Activated naive CD8-positive, alpha-beta T cell treated with anti-CD3 and anti-CD28 coated beads, Interleukin-2, amount 50 U/mL, for 24 hours (primary cell): ENCODE results near the gene CCDC181.

Source experiments
- ATAC-seq: fragments of 150-1000 bp; cut with Tn5 transposase; one replicate; pipeline ENCODE4 v1.10.0; 2021
- DNase-seq: peaks from one replicate; pipeline ENCODE4 v3.0.0; 2021
- H3K27ac Mint-ChIP-seq: one replicate; pipeline ENCODE4 v1.8.0; 2021; ENCODE audit warnings: mild to moderate bottlenecking, mixed read lengths
- H3K27me3 Mint-ChIP-seq: one replicate; pipeline ENCODE4 v1.8.0; 2021; ENCODE audit warnings: mixed read lengths
- H3K36me3 Mint-ChIP-seq: one replicate; pipeline ENCODE4 v1.8.0; 2021; ENCODE audit warnings: low read depth, mixed read lengths
- H3K4me1 Mint-ChIP-seq: one replicate; pipeline ENCODE4 v1.8.0; 2021; ENCODE audit warnings: mixed read lengths
- H3K4me3 Mint-ChIP-seq: one replicate; pipeline ENCODE4 v1.8.0; 2021; ENCODE audit warnings: mild to moderate bottlenecking, moderate library complexity, mixed read lengths
- H3K9me3 Mint-ChIP-seq: one replicate; pipeline ENCODE4 v1.8.0; 2021; ENCODE audit warnings: mixed read lengths

The CCDC181 gene

DNA sequence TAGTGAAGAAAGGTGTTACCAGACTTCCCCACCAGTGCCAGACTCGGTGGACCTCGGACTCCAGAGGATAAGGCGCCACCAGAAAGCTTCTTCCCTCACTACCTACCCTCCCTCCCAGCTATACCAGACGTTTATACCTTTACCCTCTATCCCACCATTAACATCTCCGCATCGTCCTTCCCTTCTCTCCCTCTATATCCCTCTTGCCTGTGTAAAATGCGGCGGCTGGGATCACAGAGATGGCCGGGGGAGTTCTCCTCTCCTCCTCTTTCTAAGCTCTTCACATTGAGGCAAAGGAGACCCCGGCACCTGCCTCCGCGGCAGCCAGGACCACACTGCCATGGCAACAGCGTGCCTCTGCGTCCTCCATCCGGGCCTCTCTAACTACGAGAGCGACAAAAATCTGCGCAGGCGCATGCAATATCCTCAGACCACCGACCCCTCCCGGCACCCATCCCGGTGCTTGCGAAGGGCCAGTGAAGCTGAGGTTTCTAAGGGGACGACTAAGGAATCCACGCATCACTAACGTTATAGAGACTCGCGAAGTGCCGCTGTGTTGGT, at the start of gene CCDC181:
CCDC181 (minus strand) TSS at position 394 of the 561 bp plus-strand sequence. CDS start 2,547 bp downstream, outside the sequence.
- peak; percentile 73 for DNase-seq
- Mint-ChIP-seq H3K9me3 (peaks cover 5% of the 10 kb centered on the region), H3K4me3 (peak within 1 kb of the TSS; percentile 85), H3K27ac (no peak within 1 kb of the TSS), H3K4me1 (peaks cover 8% of the 10 kb centered on the region), H3K27me3 (peaks cover 66% of the 10 kb centered on the region), H3K36me3 (no peaks in the 10 kb centered on the region)
- ATAC-seq = peak; percentile 98

DNA sequence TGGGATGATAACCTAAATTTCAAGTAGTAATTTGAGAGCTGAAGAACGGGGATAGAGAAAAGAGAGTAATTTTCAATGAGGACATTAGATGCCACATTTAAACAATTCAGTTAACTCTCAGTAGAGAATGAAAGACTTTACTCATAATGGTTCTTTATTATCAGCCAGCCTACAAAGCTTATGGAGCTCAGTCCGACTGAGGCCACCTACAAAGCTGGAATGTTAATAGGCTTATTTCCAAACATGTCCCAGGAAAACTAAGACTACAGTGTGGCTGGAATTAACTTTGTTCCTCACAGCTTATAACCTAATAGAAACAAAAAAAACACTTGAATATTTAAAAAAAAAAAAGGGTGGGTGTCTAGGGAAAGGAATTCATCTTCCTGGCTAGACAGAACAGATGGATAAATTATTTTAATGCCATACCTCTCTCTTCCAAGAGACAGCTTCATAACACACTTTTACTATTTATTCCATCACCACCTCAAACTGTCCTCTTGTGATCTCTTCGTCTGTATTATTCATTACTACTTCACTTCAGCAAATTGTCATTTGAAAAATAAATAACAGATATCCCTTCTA, 48.6 kb upstream of the CCDC181 start:
- Mint-ChIP-seq H3K27me3 (no peaks in the 10 kb centered on the region), H3K4me1 (peaks cover 5% of the 10 kb centered on the region), H3K36me3 (peaks cover 8% of the 10 kb centered on the region), H3K27ac (no peak overlapping the region), H3K4me3 (no peak overlapping the region), H3K9me3 (no peaks in the 10 kb centered on the region)
- DNase-seq (no peak), ATAC-seq (no peak)

DNA sequence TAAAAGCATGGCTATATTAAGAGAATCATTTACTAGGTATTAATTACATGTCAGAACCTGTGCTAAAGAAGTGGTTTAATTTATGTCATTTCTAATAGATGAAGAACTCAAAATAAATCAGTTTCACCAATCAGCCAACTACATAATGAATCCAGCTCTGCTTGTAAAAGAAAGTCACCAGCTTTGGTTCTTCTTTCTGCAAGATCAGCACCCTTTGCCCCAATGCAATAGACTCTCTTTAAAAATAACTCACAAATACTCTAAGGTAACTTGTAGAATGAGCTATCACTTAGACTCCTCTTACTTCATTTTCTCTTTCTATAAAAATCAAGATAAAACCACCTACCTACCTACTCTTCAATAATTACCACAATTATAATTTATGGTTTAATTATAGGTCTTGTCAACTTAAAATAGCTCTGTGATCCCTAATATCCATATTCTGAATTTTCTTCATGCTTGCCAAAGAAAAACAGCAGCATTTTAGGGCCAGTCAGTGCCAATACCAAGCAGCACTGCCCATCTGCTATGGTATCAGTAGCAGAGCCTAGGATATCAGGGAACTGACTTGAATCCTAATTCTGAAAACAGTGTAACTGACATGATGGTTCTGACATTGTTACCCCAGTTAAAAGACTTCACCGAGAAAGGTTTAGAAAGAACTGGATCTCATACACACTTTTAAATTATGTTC, 47.2 kb upstream of the CCDC181 start:
- no peak overlapping the region for H3K4me3 Mint-ChIP-seq
- no peaks in the 10 kb centered on the region for H3K27me3 Mint-ChIP-seq
- H3K9me3 Mint-ChIP-seq = no peaks in the 10 kb centered on the region
- ATAC-seq (no peak), DNase-seq (no peak)
- H3K4me1 Mint-ChIP-seq = peaks cover 2% of the 10 kb centered on the region
- H3K36me3 Mint-ChIP-seq = peaks cover 8% of the 10 kb centered on the region
- H3K27ac Mint-ChIP-seq = no peak overlapping the region

DNA sequence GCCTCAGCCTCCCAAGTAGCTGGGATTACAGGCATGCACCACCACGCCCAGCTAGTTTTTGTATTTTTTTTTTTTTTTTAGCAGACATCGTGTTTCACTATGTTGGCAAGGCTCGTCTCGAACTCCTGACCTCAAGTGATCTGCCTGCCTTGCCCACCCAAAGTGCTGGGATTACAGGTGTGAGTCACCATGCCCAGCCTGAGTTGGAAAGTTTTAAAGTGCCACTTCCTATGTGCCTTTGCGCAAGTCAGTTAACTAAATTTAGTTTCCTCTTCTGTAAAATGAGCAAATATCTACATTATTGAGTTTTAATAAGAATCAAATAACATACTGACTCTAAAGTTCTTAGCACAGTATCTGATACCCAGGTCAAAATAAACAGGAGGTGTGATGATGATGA, 46.1 kb upstream of the CCDC181 start:
- Mint-ChIP-seq H3K4me3 (no peak overlapping the region), H3K27me3 (no peaks in the 10 kb centered on the region), H3K4me1 (peaks cover 2% of the 10 kb centered on the region), H3K36me3 (peaks cover 8% of the 10 kb centered on the region), H3K27ac (no peak overlapping the region), H3K9me3 (no peaks in the 10 kb centered on the region)
- ATAC-seq (no peak), DNase-seq (no peak)

DNA sequence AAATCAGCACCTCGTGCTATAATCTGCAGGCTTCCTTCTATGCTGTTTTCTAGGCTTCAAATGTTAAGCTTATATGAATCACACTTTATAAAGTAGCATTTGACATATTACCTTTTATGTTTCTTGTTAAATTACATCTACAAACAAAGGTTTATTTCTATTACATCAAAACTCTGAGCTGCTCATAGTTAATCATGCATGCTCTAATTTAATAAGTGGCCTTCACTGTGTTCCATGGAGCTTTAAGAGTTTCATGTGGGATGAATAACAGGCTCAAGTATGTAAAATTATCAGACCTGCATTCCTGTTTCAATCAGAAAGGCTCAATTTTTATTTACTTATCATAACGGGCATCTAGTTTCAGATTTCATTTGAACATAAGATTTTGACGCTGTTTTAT, 45.5 kb upstream of the CCDC181 start:
- peaks cover 8% of the 10 kb centered on the region for H3K36me3 Mint-ChIP-seq
- H3K27ac Mint-ChIP-seq = no peak overlapping the region
- H3K4me3 Mint-ChIP-seq = no peak overlapping the region
- ATAC-seq = no peak
- H3K9me3 Mint-ChIP-seq = no peaks in the 10 kb centered on the region
- no peak for DNase-seq
- no peaks in the 10 kb centered on the region for H3K27me3 Mint-ChIP-seq
- H3K4me1 Mint-ChIP-seq = peaks cover 2% of the 10 kb centered on the region

DNA sequence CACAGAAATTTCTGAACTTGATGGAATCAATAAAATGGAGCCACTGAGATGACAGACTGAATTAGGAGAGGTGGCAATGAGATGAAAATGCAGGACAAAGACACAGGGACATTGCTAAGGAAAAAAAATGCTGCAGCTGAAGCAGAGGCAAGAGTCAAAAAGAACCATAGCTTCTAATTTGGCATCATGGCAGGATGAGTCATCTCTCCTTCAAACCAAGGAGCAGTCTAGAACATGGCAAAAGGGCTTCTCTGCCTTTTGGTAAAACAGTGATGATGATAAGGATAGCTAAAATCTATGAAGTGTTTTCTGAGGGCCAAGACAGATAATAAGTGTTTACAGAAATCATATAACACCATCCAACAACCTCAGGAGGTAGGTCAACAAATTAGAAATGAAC, 41.7 kb upstream of the CCDC181 start:
- Mint-ChIP-seq H3K27me3 (no peaks in the 10 kb centered on the region), H3K9me3 (no peaks in the 10 kb centered on the region), H3K36me3 (peaks cover 4% of the 10 kb centered on the region), H3K27ac (no peak overlapping the region), H3K4me1 (peaks cover 2% of the 10 kb centered on the region), H3K4me3 (no peak overlapping the region)
- ATAC-seq = no peak
- DNase-seq = no peak

DNA sequence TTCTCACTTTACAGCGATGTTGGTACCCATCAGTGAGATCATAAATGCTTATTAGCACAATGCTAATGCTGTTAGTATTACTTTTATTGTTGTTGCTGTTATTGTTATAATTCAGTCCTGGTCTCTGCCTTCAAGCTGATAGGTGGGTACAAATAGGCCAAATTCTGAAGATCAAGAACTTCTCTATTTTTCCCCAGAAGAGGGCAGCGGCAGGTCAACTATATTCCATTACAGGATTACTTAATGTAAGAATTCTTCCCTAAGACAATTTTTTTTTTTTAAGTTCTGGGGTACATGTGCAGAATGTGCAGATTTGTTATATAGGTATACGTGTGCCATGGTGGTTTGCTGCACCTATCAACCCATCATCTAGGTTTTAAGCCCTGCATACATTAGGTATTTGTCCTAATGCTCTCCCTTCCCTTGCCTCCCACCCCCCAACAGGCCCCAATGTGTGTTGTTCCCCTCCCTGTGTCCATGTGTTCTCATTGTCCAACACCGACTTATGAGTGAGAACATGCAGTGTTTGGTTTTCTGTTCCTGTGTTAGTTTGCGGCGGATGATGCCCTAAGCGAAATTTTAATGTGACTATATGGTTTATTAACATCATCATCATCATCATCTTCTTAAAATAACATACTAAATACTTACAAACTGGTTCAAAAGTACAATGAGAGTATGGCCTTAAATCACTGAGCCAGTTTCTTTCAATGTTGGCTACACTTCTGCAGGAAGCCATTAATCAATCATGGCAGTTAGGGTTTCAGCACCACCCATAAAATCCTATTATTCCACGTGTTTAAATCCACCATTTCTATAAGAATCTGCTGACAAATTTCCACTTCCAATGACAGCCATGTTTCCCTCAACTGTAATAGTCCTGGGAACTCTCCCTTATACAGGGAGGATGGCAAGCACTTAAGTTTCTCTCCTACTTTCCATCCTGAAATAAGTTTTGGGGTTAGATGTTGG, 39.3 kb upstream of the CCDC181 start:
- Mint-ChIP-seq H3K27ac (no peak overlapping the region), H3K9me3 (no peaks in the 10 kb centered on the region), H3K4me3 (no peak overlapping the region), H3K4me1 (peaks cover 2% of the 10 kb centered on the region), H3K36me3 (peaks cover 1% of the 10 kb centered on the region), H3K27me3 (no peaks in the 10 kb centered on the region)
- ATAC-seq (no peak), DNase-seq (no peak)

DNA sequence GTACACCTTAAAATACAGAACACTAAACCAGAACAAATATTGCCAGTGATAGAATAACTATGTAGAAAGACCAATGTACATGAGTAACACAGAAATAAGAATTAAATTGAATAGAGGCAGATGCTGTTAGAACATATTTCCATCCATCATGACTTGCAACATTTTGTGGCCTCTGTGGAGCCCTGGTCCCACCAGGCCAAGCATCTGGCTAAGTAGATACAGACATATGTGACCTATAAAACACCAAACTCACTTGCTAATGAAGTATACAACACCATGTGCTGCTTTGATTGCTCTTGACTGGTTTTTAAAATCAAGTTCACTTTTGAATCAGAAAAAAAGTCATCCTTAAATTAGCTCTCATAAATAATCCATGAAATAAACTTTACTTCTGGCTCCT, 38.0 kb upstream of the CCDC181 start:
- H3K36me3 Mint-ChIP-seq = peaks cover 4% of the 10 kb centered on the region
- no peak overlapping the region for H3K4me3 Mint-ChIP-seq
- H3K4me1 Mint-ChIP-seq = peaks cover 8% of the 10 kb centered on the region
- H3K27ac Mint-ChIP-seq = no peak overlapping the region
- ATAC-seq (no peak), DNase-seq (no peak)
- H3K9me3 Mint-ChIP-seq = no peaks in the 10 kb centered on the region
- peaks cover 6% of the 10 kb centered on the region for H3K27me3 Mint-ChIP-seq

DNA sequence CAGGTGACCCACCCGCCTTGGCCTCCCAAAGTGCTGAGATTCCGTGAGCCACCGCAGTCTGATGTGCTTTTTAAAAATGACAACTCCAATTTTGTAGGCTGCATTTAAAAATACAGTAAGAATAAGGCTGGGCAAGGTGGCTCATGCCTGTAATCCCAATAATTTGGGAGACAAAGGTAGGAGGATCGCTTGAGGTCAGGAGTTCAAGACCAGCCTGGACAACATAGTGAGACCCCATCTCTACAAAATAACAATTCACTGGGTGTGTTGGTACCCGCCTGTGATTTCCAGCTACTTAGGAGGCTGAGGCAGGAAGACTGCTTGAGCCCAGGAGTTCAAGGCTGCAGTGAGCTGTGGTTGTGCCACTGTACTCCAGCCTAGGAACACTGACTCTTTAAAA, 35.1 kb upstream of the CCDC181 start:
- no peak overlapping the region for H3K27ac Mint-ChIP-seq
- peaks cover under 1% of the 10 kb centered on the region for H3K9me3 Mint-ChIP-seq
- peaks cover 13% of the 10 kb centered on the region for H3K4me1 Mint-ChIP-seq
- no peak for ATAC-seq
- DNase-seq = no peak
- H3K4me3 Mint-ChIP-seq = no peak overlapping the region
- peaks cover 9% of the 10 kb centered on the region for H3K27me3 Mint-ChIP-seq
- peaks cover 4% of the 10 kb centered on the region for H3K36me3 Mint-ChIP-seq

DNA sequence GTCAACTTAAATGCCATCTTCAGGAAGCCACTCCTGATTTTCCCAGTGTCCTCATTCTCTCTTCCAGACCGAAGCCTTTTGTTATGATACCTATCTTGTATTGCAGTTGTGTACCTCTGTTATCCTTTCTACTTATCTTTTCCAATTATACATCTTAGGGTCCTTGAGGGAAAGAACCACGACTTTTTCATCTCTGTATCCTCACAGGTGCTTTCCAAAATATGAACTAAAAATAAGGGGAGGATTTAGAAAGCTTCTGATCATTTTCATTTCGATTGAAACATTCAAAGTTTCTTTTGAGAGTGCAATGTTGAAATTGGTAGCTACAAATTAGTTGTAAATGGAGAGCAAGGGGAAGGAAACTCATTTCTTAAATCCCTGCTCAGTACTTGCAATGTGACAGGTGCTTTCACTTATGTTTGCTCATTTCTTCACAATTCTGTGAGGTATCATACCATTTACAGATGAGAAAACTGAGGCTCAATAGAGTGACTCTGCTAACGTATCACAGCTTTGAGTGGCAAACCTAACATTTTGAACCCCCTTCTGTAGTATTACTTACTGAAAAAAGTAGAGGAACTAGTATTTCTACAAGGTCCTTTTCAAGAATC, 34.2 kb upstream of the CCDC181 start:
- H3K27me3 Mint-ChIP-seq = peaks cover 9% of the 10 kb centered on the region
- H3K4me3 Mint-ChIP-seq = peak overlapping the region; percentile 7
- ATAC-seq (no peak), DNase-seq (no peak)
- H3K4me1 Mint-ChIP-seq = peaks cover 13% of the 10 kb centered on the region
- peaks cover 3% of the 10 kb centered on the region for H3K36me3 Mint-ChIP-seq
- H3K27ac Mint-ChIP-seq = no peak overlapping the region
- H3K9me3 Mint-ChIP-seq = peaks cover 7% of the 10 kb centered on the region

DNA sequence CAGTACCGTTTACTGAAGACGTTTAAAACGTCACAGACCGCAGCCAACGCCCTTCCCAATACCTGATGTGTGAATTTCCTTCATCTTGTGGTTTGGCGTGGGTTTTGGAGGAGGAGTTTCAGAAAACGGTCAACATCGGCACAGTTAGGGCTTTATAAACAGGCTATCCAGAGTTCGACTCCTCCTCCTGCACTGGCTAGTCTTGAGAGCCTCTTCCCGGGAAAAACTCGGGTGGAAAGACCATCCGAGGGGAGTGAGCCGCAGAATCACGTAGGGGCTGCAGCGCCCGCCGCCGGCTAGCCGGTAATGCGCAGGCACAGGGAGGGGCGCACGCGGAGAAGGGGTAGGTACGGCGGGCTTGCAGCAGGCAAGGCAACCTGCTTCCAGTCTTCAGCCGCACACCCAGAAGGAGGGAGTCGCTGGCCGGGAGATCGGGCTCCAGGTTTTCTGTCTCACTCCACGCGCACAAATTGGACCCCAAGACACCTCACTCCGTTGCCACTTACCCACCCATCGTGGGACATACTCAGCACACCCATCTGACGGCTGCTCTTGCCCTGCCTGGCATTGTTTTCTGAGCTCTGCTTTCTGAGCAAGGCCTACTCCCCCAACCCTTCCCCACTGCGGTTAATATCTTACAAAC, 33.0 kb upstream of the CCDC181 start:
- peak; percentile 37 for DNase-seq
- H3K36me3 Mint-ChIP-seq = peaks cover 3% of the 10 kb centered on the region
- H3K4me3 Mint-ChIP-seq = peak overlapping the region; percentile 60
- ATAC-seq = peak; percentile 65
- H3K27me3 Mint-ChIP-seq = peaks cover 9% of the 10 kb centered on the region
- H3K9me3 Mint-ChIP-seq = peaks cover 7% of the 10 kb centered on the region
- H3K27ac Mint-ChIP-seq = no peak overlapping the region
- H3K4me1 Mint-ChIP-seq = peaks cover 13% of the 10 kb centered on the region

DNA sequence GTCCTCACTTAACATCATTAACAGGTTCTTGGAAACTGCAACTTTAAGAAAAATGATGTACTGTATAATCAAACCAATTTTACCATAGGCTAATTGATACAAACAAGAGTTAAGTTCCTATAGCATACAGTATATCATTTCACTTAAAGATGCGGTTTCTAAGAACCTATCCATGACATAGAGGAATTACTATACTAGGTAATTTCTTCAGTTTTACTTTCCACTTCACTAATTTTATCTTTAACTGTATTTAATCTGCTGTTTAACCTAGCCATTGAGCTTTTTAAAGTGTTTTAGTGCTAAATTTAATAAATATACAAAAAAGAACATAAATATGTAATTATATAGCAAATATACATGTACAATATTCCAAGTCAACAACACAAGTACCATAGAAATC, 30.2 kb upstream of the CCDC181 start:
- ATAC-seq (no peak), DNase-seq (no peak)
- Mint-ChIP-seq H3K27ac (no peak overlapping the region), H3K9me3 (peaks cover 7% of the 10 kb centered on the region), H3K4me3 (no peak overlapping the region), H3K27me3 (peaks cover 13% of the 10 kb centered on the region), H3K4me1 (peaks cover 13% of the 10 kb centered on the region), H3K36me3 (peaks cover 3% of the 10 kb centered on the region)

DNA sequence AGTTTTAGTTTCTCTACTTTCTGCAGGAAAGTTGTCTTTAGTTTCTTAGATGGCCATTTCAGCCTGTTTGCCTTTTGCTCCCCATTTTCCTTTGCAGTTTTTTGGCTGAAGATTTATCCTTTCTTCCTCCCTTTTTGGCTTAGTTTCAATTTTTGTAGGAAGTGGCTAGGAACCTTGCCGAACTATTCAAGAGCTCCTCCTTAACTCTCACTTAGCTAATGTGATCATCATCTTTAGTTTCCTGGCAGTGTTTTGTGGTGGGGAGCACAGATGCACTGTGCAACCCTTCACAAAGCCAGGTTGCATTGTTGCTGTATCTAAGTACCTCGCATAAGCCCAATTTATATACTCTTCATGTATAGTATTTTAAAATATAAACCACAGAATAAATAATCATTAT, 28.8 kb upstream of the CCDC181 start:
- no peak overlapping the region for H3K27ac Mint-ChIP-seq
- no peak for ATAC-seq
- peaks cover 2% of the 10 kb centered on the region for H3K36me3 Mint-ChIP-seq
- H3K27me3 Mint-ChIP-seq = peaks cover 15% of the 10 kb centered on the region
- H3K9me3 Mint-ChIP-seq = peaks cover 7% of the 10 kb centered on the region
- DNase-seq = no peak
- H3K4me3 Mint-ChIP-seq = no peak overlapping the region
- peaks cover 8% of the 10 kb centered on the region for H3K4me1 Mint-ChIP-seq

DNA sequence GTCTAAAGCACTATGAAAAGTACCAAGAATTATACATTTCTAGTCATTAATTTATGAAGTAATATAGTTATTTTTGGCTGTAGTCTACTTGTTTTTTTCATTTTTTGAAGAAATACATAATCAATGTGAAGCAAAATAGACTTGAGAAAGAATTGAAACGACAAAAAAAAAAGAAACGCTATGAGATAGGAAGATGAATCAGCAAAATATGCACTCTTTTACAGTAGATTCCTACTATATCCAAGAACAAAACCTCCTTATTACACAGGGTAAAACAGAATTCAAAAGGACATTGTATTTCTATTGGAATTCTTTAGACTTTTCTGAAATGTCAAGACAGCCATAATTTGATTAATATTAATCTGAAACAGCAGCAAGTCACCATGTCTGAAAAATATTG, 25.6 kb upstream of the CCDC181 start:
- DNase-seq (no peak), ATAC-seq (no peak)
- Mint-ChIP-seq H3K4me1 (no peaks in the 10 kb centered on the region), H3K4me3 (no peak overlapping the region), H3K9me3 (peaks cover 7% of the 10 kb centered on the region), H3K27me3 (peaks cover 11% of the 10 kb centered on the region), H3K36me3 (no peaks in the 10 kb centered on the region), H3K27ac (no peak overlapping the region)
